Type B pancreatic cell (in vitro differentiated cells): ENCODE data around the gene PON1. TPM values are rescaled to one million over a fixed set of nuclear protein-coding genes. Genes with fewer than 3 reads are reported as not detected.

ENCODE experiments used
- DNase-seq: peaks from one replicate; pipeline ENCODE4 v3.0.0; 2021; ENCODE audit warnings: mixed read lengths; ENCODE audit not compliant: unreplicated experiment; ENCODE audit errors: extremely low spot score
- H3K27ac Mint-ChIP-seq: 2 replicates; pipeline ENCODE4 v1.8.0; 2021; ENCODE audit warnings: mild to moderate bottlenecking, mixed read lengths
- H3K27me3 Mint-ChIP-seq: 2 replicates; pipeline ENCODE4 v1.8.0; 2021; ENCODE audit warnings: mixed read lengths
- H3K36me3 Mint-ChIP-seq: 2 replicates; pipeline ENCODE4 v1.8.0; 2021; ENCODE audit warnings: mixed read lengths
- H3K4me1 Mint-ChIP-seq: one replicate; pipeline ENCODE4 v1.8.0; 2021; ENCODE audit warnings: mixed read lengths; ENCODE audit not compliant: unreplicated experiment
- H3K4me3 Mint-ChIP-seq: 2 replicates; pipeline ENCODE4 v1.8.0; 2021; ENCODE audit warnings: mild to moderate bottlenecking, mixed read lengths
- H3K9me3 Mint-ChIP-seq: 2 replicates; pipeline ENCODE4 v1.8.0; 2021; ENCODE audit warnings: mixed read lengths
- total RNA-seq: library from RNA; stranded (reverse); gene quantifications from 2 replicates; pipeline ENCODE4 v1.2.1, GENCODE V29; 2021; ENCODE audit warnings: low replicate concordance
- TF ChIP-seq, protein P1 (sequence below): fragments of 200-600 bp; sonication (generic); conservative IDR thresholded peaks from 2 replicates; pipeline ENCODE4 v1.5.0; 2021; ENCODE audit warnings: antibody characterized with exemption, mild to moderate bottlenecking

The PON1 gene
- total RNA-seq, 1 donor from 2014 or later: 0.99 TPM

DNA sequence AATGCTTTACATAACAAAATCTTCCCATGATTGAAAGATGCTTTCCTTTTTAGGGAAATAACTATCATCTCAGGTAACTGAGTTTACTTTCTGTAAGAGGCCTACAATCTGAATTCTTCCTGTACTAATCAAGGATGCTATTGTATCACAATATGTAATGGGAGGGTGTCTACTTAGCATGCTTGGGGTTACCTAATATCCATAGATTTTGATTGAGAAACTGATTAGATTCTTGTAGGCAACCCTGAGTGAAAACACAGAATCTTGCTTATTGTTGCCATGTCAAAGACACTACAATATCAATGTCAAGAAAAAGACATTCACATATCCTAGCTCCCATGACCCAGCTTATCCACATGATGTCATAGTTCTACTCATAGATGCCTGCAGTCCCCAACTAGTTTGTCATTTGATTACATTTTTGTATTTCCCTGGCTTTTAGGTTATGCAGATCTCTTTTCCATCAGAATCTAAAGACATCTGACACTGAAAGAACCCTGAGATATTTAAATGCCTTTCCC lies 62.4 kb downstream of the PON1 start:
- H3K27ac Mint-ChIP-seq: no peak overlapping the region
- no peaks in the 10 kb centered on the region for H3K27me3 Mint-ChIP-seq
- H3K36me3 Mint-ChIP-seq: no peaks in the 10 kb centered on the region
- no peak overlapping the region for H3K4me3 Mint-ChIP-seq
- peaks cover 4% of the 10 kb centered on the region for H3K4me1 Mint-ChIP-seq
- TF ChIP-seq, protein P1, sequence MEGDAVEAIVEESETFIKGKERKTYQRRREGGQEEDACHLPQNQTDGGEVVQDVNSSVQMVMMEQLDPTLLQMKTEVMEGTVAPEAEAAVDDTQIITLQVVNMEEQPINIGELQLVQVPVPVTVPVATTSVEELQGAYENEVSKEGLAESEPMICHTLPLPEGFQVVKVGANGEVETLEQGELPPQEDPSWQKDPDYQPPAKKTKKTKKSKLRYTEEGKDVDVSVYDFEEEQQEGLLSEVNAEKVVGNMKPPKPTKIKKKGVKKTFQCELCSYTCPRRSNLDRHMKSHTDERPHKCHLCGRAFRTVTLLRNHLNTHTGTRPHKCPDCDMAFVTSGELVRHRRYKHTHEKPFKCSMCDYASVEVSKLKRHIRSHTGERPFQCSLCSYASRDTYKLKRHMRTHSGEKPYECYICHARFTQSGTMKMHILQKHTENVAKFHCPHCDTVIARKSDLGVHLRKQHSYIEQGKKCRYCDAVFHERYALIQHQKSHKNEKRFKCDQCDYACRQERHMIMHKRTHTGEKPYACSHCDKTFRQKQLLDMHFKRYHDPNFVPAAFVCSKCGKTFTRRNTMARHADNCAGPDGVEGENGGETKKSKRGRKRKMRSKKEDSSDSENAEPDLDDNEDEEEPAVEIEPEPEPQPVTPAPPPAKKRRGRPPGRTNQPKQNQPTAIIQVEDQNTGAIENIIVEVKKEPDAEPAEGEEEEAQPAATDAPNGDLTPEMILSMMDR: no peak
- DNase-seq: no peak
- H3K9me3 Mint-ChIP-seq: no peaks in the 10 kb centered on the region

DNA sequence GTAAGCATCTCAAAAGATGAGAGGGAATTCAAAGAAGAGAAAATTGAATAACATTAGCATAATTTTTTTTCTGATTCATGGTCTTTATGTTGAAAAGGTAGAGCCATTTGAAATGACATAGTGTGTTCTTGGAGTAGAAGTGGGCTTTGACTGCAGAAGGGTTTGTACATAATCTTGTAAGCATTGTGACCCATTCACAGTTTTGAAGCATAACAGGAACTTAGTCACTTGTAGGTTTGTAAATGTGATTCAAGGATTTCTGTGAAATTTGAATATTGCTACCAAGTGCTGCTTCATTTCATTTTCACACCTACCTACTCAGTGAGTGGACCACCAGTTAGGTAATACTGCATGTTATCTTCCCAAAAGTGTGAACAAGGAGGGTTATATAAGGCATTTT lies 68.6 kb downstream of the PON1 start:
- H3K9me3 Mint-ChIP-seq: no peaks in the 10 kb centered on the region
- peaks cover 9% of the 10 kb centered on the region for H3K4me1 Mint-ChIP-seq
- H3K4me3 Mint-ChIP-seq: no peak overlapping the region
- TF ChIP-seq, protein P1: no peak
- DNase-seq: no peak
- H3K27me3 Mint-ChIP-seq: no peaks in the 10 kb centered on the region
- no peak overlapping the region for H3K27ac Mint-ChIP-seq
- H3K36me3 Mint-ChIP-seq: peaks cover 10% of the 10 kb centered on the region

DNA sequence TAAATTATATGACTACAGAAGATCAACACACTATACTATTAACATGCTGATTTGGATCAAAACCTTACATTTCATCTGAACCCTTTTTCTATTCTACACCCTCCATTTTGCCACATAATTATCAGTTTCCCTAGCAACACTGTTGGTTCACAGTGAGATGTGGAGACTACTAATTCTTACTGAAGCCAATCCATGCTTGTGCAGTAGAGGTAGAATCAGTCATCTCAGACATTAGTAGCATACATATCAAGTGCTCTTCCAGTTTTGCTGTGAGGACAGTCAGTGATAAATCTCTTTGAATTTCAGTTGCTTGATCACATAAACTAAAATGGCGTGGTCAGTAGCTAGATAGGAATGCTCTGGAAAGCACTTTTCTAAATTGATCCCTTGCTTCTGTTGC lies 70.3 kb downstream of the PON1 start:
- Mint-ChIP-seq H3K27ac (no peak overlapping the region), H3K4me1 (peaks cover 13% of the 10 kb centered on the region), H3K36me3 (peaks cover 10% of the 10 kb centered on the region), H3K27me3 (no peaks in the 10 kb centered on the region), H3K4me3 (no peak overlapping the region), H3K9me3 (no peaks in the 10 kb centered on the region)
- DNase-seq: no peak
- TF ChIP-seq, protein P1: no peak

DNA sequence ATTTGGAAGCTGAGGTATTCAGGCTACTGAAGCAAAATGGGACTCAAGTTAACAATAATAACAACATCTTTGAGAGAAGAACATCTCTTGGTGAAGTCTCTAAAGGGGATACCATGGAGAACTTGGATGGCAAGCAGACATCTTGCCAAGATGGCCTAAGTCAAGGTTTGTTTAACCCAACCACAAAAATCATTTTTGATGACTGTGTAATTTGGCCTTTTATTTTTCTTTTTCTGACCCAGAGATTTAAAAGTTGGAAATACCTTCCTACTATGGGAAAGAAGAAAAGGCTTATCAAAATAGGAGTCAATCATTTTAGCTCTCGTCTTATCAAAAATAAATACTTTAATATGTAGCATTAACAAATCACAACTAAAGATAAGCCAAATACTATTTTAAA lies 72.4 kb downstream of the PON1 start:
- H3K4me1 Mint-ChIP-seq: peaks cover 17% of the 10 kb centered on the region
- no peak overlapping the region for H3K27ac Mint-ChIP-seq

DNA sequence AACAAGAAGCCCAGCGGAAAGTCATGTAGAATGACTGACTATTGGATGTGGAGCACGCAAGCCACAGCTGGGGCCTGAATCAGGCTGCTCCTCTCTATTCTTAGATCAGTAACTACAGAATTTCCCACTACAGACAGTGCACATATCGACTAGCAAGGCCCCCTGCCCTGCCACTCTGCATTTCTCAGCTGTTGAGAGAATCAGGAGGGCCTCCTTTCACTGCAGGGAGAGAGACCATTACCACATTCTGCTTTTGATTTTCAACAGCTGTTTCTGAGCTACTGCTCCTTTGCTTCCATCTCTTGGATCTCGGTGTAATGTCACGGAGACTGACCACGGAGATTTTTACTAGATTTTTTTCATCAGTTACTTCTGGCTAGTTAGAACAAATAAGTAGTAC lies 73.8 kb downstream of the PON1 start:
- H3K27me3 Mint-ChIP-seq: no peaks in the 10 kb centered on the region
- TF ChIP-seq, protein P1: no peak

More for the DNA sequence above, 72.4 kb downstream of the PON1 start:
- H3K9me3 Mint-ChIP-seq: no peaks in the 10 kb centered on the region
- H3K36me3 Mint-ChIP-seq: peaks cover 10% of the 10 kb centered on the region
- TF ChIP-seq, protein P1: no peak
- H3K27me3 Mint-ChIP-seq: no peaks in the 10 kb centered on the region
- no peak overlapping the region for H3K4me3 Mint-ChIP-seq
- no peak for DNase-seq

More for the DNA sequence above, 73.8 kb downstream of the PON1 start:
- no peak overlapping the region for H3K4me3 Mint-ChIP-seq
- no peak overlapping the region for H3K27ac Mint-ChIP-seq
- H3K9me3 Mint-ChIP-seq: no peaks in the 10 kb centered on the region
- H3K36me3 Mint-ChIP-seq: peaks cover 10% of the 10 kb centered on the region
- no peak for DNase-seq
- H3K4me1 Mint-ChIP-seq: peaks cover 28% of the 10 kb centered on the region

Other genes with a start within 250 kb of the PON1 start
- gene PON3, start 71.8 kb upstream of the PON1 start, total RNA-seq: 0.17 and 1.2 TPM in 2 replicates
- 45.4 and 79.2 TPM in 2 replicates for gene PON2, start 110.5 kb upstream of the PON1 start, total RNA-seq
- gene ASB4, start 161.4 kb upstream of the PON1 start, total RNA-seq: 0.07 and 0.31 TPM in 2 replicates